Peyer's patch (tissue), 4 donors: ENCODE data around the gene CDK19.

Experiments
- CTCF ChIP-seq, 6 experiments: fragments of 450-650 bp in 4 of 6; fragments of 200-600 bp in 2 of 6; sonication (generic) in 1 of 6; IDR thresholded peaks; one replicate each; pipeline ENCODE4 v1.5.1; 2017 to 2019; ENCODE audit warnings: antibody characterized with exemption in 6 of 6, mild to moderate bottlenecking in 3 of 6, moderate library complexity in 1 of 6
- POLR2A ChIP-seq, 2 donors: fragments of 450-650 bp; IDR thresholded peaks; one replicate each; pipeline ENCODE4 v1.5.1; 2017; ENCODE audit warnings: antibody characterized with exemption in 2 of 2, mild to moderate bottlenecking in 2 of 2, moderate library complexity in 2 of 2

- TF ChIP-seq CTCF (IDR thresholded peaks at IDR 0.05) = peak in 1 of 6 experiments; percentile 11
- no peak for TF ChIP-seq POLR2A (IDR thresholded peaks at IDR 0.05)
Observed at GRCh38 chr6:110646951-110647910, 168.0 kb downstream of the CDK19 start.
